NCI-H345 treated with DMSO at 0.1 percent for 48 hours (cell line): ENCODE data around the gene PALLD.
"Not testable (repeated sequence)": the region's sequence is repeated elsewhere in the genome, so short reads cannot be mapped to it uniquely, and the experiment has no call there.

ENCODE experiments used
- DNase-seq: peaks from one replicate; lab custom pipeline; 2025; ENCODE audit not compliant: unreplicated experiment; lab: John Stamatoyannopoulos, UW

Gene PALLD

GRCh38 chr4:168930413-168931196 is 433.8 kb downstream of the PALLD start:
- DNase-seq = no peak

DNA sequence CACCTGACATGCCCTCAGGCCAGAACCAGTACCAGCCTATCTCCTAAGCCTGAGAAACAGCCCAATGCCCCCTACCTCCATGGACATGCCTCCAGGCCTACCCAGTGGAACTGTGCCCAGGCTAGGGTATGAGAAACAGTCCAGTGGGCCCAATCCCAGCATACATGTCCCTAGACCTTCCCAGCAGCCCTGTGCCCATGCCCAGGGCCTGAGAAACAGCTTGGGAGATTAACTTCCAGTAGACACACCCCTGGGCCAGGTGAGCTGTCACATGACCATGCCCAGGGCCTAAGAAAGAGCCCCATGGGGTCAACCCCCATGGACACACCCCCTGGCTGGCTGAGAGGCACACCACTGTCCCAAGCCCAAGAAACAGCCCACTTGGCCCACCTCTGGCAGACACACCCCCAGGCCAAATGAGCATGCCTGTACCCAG is 434.4 kb downstream of the PALLD start:
- DNase-seq = no peak

DNA sequence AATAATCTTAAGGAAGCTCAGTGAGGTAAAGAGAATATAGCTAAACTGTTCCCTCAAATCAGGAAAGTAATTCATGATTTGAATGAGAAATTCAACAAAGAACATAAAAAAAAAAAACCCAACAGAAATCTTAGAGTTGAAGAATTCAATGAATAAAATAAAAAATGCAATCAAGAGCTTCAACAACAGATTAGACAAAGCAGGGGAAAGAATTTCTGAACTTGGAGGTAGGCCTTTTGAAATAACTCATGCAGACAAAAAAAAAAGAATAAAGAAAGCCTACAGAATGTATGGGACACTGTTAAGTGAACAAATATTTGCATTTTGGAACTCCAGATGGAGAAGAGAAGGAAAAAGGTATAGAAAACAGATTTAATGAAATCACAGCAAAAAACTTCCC is 435.3 kb downstream of the PALLD start:
- DNase-seq = no peak

- no peak for DNase-seq
Measured at GRCh38 chr4:168933423-168933822, 436.6 kb downstream of the PALLD start.

DNA sequence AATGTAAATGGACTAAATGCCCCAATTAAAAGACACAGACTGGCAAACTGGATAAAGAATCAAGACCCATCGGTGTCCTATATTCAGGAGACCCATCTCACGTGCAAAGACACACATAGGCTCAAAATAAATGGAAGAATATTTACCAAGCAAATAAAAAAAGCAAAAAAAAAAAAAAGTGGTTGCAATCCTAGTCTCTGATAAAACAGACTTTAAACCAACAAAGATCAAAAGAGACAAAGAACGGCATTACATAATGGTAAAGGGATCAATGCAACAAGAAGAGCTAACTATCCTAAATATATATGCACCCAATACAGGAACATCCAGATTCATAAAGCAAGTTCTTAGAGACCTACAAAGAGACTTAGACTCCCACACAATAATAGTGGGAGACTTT is 440.6 kb downstream of the PALLD start:
- not testable (repeated sequence) for DNase-seq

- DNase-seq = no peak
Measured at GRCh38 chr4:168942985-168943384, 446.1 kb downstream of the PALLD start.

DNA sequence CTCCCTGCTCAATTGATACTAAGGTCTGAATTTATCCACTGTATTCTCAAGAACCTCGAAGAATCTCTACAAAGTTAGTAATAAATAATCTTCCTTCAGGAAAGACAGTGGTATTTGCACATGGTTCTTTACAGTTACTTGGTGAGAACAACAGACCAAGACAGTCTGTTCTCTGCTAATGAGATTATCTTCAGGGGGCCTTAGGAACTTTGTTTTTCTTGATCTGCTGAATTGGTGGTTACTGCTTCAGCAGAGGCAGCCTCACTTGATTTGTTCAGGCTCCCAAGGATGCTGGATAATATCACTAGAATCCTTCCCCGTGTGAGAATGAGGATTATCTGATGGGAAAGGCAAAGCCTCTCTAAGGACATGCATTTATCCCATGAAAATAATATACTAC is 448.4 kb downstream of the PALLD start:
- DNase-seq = no peak

GRCh38 chr4:168952821-168953246 is 456.0 kb downstream of the PALLD start:
- peak; percentile 19 for DNase-seq

GRCh38 chr4:168955674-168956073 is 458.8 kb downstream of the PALLD start:
- DNase-seq = no peak

DNA sequence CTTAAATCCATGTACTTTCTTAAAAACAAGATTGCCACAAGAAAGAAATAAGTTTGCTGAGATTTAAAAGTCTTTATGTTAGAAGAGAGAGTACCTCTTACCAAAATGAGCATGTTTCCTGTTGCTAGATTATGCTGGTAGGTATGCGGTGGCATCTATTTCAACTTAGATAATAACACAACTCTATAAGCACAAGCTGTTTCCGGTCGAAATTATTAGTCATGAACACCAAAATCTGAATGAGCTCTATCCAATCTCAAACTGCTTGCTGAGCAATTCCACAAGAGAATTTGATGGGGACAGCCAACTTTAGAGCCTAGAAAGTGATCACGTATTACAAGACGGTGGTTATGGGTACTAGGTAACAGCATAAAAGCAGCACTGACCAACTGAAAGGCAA is 463.9 kb downstream of the PALLD start:
- no peak for DNase-seq

GRCh38 chr4:168972596-168972995 is 475.7 kb downstream of the PALLD start:
- DNase-seq = no peak
